Activated CD4-positive, alpha-beta T cell treated with anti-CD3 and anti-CD28 coated beads for 1 hour (primary cell): ENCODE measurements around the gene ZNF581.

ENCODE experiments used
- DNase-seq: peaks from one replicate; pipeline ENCODE4 v3.0.0-alpha.2; 2020

Gene ZNF581, protein sequence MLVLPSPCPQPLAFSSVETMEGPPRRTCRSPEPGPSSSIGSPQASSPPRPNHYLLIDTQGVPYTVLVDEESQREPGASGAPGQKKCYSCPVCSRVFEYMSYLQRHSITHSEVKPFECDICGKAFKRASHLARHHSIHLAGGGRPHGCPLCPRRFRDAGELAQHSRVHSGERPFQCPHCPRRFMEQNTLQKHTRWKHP

DNA sequence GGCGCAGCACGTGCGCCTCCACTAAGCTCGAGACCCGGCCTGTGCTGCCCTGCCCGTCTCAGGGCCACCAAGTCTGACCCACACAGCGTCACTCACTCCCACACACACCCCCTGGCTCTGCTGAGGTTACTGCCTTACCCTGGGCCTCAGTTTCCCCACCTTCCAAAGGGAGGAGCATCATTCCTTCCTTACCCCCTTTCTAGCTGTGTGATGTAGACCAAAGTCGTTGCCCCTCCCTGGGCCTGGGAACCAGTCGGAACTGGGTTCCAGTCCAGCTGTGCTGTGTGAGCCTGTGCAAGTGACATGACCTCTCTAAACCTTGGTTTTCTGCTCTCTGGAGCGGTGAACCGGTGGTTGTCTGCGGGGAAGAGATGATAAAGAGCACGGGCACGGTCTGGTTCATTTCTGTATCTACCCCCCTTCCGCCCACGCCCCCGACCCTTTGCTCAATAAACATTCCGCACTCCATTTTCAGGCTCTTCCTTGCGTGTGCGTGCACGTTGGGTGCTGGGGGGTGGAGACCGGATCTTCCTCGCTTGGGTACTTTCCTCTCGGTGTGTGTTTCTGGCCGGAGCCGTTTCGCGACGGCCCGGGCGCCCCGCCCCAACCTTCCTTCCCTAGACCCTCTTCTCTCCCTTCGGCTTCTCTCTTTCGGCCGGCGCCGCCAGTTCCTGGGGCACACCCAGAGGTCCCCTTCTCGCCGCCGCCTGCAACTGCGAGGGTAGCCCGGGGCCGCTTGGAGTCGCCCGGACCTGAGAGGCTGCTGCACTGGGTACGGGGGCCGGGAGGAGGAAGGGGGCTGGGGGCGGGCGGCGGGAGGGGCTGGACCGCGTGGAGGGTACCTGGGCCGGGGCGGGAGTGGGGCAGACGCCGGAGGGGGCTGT, at the start of gene ZNF581:
Gene ZNF581 (plus strand): TSS at position 647 of the 884 bp plus-strand sequence. CDS start 923 bp downstream, outside the sequence.
- DNase-seq: peak; percentile 71

DNA sequence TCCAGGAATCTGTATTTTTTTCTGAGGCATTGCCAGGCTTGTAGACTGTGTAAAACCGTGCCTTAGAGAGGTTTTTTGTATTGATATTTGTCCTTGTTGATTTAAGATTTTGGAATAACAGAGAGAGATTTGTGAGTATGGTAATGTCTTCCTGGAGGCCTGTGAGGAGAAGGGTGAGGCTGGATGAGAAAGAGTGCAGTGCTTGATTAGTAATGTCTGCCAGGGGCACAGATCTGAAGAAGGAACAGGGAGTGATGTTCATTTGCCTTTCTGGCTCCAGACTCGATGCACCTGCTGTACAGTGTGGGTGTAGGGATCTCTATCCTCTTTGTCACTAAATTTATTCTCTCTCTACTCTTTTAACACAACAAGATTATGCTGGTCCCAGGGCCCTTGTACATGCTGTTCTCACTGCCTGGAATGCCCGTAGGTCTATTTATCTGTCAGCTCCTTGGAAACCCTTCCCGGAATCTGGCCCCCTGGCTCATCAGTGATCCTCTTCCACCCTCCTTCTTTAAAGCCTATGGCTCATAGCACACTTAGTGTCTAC, 48.4 kb upstream of the ZNF581 start:
- DNase-seq: no peak

DNA sequence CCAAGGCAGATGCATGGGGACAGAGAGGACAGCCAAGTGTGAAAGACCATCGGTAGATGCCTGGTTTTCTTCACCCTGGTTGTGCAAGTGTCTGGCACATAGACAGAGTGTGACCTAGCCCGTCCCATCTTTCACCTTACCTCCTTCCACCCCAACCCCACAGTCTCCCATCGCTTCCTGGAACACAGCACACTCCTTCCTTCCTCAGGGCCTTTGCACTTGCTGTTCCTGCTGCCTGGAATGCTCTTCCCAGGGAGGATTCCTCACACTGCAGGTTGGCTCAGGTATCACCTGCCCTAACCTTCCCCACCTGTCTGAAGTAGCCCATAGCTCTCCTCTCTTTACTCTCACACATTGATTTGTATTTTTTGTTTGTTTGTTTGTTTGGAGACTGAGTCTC, 47.1 kb upstream of the ZNF581 start:
- no peak for DNase-seq

DNA sequence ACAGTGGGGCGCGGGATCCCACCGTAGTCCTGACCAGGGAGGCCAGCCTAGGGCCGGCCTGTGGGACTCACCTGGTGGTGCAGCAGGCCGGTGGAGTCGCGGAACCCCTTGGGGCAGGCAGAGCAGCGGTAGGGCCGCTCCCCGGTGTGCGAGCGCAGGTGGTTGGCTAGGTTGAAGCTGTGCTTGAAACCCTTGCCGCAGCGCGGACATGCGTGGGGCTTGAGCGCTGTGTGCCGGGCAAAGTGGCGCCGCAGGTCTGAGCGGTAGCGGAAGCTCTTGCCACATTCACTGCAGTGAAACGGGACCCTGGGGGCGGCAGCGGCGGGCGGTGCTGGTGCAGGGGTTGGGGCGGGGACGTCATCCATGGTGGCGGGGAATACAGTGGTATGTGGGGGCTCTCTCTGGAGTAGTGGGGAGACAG, 45.9 kb upstream of the ZNF581 start:
- no peak for DNase-seq

DNA sequence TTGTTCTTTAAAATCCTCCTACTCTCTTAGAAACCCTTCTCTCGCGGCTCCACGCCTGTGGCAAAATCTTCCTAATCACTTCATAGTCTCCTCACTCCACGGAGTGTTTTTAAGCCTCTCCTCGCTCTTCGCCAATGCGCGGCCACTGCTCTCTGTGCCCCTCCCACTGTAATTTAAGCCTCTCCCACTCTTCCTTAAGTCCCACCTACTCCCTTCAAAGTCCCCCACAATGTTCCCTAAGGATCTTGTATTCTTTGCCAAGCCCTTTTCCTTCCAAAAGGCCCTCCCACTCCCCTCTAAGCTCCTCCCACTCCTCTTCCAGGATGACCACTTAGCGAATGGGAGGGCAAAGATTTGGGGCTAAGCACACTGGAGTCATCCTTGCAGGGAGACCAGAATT, 45.4 kb upstream of the ZNF581 start:
- DNase-seq: no peak

DNA sequence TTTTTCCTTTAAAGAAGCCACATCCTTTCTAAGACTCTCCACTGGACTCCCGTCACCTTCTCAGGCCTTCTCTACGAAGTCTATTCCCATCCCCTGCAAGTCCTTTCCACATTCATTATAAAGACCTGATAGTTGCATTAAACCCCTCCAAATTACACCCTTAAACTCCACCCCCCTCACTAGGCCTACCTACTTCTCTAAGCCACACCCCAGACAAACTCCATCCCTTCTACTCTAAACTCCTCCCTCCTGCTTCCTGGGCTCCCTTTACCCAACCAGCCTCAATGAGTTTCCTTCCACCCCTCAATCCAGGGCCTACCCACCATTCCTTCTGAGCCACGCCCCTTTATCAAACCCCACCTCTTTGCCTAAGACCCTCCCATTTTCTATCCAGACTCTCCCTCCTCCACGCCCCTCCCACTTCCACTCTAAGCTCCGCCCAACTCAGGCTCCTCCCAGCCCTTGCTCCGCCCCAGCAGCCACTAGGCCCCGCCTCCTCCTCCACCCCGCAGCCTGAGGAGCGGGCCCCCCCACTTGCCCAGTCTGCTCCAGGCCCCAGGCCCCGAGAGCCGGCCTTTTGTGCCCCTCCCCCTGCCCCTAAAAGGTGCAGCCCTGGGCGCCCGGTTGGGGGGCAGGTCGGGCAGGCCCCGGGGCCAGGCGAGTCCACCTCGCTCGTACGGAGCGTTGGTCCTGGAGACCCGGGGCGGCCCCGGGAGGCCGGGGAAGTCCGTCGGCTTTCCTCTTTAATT, 44.6 kb upstream of the ZNF581 start:
- DNase-seq: peak; percentile 88

DNA sequence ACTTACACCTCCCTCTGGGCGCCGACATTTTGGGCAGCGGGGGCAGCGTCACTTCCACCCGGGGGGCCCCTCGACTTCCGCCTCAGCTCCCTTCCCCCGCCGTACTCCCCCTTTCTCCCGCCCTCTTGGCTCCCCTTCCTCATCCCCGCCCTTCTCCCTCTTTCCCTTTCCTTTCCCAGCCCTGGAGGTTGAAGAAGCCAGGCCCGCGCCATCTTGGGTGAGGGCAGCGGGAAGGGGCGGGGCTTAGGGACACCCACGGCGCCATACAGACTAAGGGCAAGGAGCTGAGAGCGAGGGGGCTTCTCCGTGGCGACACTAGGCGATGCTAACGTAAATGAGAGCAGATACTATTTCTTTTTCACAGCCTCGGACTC, 44.0 kb upstream of the ZNF581 start, which contains the start of gene FIZ1:
Gene FIZ1 (minus strand): TSS at position 50 of the 374 bp plus-strand sequence. CDS start 1,652 bp downstream, outside the sequence.
- peak; percentile 90 for DNase-seq

DNA sequence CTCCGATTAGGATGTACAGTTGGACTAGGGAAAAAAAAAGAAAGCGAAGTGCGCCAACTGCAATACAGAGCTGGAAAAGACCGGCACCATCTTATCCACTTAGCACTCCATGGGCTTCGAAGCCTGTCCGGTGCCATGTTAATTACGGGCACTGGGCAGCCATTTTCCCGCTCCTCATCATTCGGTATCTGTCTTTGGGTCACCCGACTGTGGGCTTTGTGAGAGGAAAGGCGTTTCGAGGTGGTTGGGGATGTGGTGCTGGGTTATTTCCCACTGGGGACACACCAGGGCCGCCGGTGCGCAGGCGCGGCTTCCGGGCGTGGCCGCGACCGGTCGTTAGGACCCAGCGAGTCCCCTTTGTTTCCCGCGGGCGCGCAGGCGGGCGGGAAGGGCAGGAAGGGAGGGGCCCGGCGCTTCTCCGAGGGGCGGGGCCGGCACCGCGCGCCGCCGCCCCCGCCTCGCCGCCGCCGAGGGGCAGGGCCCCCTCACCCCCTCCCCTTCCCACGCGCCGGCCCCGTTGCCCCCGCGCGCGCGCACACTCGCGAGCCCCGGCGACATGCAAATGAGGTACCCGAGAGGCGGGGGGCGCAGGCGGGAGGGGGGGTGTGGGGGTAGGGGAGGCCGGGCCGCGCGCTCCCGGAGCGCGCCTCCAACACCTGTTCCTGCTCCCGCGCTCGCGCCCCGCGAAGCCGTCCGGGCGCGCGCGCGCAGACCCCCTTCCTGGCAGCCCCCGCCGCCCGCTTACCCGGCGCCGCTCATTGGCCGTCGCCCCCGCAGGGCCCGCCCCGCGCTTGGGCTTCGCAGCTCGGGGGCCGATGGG, 43.4 kb upstream of the ZNF581 start, which contains the start of gene ZNF524:
Gene ZNF524 (plus strand): TSS at position 447 of the 820 bp plus-strand sequence. CDS start 1,825 bp downstream, outside the sequence.
- DNase-seq: peak; percentile 75

DNA sequence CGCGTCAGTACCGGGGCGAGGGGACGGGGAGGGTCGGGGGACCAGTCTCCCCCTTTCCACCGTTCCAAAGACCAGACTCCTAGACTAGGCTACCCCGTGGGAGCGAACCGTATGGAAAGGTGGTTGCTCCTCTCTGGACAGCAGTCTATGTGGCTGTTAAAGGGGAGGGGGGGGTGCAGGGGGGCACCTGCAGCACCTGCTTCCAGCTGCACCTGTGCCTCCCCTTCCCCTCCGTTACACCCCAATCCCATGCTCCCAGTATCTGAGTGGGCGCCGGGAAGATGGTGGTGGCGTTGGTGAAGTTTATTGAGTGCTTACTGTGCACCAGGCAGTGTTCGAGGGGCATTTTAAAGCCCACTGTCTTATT, 42.8 kb upstream of the ZNF581 start:
- DNase-seq: no peak

DNA sequence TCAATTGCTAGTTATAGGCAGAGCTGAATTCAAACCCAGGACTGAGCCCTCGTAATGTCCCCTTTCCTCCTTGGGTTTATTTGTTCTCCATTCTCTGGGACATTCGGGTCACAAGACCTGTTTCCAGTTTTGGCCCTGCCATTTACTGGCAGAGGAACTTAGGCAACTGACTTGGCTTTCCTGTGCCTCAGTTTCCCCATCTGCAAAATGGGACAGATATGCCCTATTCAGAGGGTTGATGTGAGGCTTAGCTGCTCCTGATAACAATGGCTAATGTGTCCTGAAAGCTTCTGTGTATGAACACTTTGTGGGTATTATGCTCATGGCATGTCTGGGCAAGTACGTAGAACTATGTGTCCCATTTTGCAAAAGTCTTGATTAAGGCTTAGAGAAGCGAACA, 42.4 kb upstream of the ZNF581 start:
- DNase-seq: no peak

DNA sequence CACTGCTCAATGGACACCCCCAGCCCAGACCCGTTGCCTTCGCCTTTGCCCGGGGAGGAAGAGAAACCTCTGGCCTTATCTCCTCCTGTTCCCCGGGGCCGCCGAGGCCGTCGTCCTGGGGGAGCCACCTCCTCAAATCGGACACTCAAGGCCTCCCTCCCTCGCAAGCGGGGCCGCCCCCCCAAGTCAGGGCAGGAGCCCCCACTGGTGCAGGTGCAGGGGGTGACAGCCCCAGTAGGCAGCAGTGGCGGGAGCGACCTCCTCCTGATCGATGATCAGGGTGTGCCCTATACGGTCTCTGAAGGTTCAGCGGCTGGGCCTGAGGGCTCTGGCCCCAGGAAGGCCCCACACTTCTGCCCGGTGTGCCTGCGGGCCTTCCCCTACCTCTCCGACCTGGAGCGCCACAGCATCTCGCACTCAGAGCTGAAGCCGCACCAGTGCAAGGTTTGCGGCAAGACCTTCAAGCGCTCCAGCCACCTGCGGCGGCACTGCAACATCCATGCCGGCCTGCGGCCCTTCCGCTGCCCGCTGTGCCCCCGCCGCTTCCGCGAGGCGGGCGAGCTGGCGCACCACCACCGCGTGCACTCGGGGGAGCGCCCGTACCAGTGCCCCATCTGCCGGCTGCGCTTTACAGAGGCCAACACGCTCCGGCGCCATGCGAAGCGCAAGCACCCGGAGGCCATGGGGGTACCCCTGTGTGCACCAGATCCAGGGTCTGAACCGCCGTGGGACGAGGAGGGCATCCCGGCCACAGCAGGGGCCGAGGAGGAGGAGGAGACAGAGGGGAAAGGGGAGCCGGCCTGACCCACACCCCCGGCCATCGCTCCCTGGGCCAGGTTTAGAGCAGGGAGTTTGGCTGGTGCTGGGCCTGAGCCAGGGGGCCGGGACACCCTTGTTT, 41.1 kb upstream of the ZNF581 start:
- no peak for DNase-seq

DNA sequence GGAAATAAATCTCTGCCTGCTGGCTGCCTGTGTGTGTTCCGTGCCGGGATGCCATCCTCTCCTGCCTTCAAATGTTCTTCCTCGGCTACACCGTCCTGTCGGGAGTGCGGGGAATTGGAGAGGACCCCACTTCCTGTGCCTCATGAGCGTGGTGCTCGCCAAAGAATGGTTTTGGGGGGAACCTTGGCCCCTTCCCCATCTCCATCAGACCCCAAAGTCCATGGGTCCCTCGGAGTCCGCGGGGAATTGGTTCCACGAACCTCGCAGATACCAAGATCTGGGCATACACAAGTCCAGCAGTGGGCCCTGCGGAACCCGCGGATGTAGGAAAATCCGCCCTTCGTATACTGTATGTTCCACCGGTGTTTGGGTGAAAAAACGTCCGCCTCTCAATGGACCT, 40.3 kb upstream of the ZNF581 start:
- no peak for DNase-seq

DNA sequence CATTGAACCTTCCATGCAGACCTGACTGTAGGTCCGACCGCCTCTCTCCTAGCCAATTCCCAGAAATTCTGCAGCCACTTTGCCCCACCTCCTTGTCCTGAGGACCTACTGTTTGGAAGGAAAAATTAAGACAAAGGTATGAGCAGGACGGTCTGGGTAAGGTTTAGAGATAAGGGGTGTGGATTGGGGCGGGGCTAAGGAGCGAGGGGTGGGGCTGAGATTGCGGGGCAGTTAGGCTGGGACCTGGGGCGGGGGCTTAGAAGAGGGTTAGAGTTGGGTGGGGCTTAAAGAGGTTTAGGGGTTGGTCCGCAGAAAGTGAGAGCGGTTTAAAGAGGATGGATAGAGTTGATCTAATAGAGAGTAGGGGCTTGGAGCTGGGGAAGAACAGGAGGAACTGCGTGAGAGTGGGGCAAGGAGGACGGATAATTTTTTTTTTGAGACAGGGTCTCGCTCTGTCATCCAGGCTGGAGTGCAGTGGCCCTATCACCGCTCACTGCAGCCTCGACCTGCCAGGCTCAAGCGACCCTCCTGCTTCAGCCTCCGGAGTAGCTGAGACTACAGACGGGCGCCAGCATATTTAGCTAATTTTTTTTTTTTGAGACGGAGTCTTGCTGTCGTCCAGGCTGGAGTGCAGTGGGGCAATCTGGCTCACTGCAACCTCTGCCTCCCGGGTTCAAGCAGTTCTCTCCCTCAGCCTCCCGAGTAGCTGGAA, 39.7 kb upstream of the ZNF581 start:
- DNase-seq: no peak

DNA sequence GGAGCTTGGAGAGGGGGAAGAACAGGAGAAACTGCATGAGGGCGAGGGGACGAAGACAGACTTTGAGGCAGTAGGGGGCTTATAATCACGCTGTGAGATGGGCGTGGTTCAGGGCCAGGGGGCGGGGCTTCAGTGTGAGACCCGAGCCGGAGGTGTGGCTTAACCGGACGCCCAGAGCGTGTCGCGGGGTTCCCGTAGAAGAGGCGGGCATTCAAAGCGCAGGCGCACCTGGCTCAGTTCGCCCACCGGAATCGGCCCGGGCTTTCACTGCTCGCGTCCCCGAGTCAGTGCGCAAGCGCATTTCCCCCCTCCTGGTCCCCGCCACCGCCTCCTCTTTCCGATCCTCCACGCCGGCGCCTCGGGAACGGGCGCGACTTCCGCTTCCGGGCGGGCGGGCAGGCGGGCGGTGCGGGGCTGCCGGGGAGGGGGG, 38.2 kb upstream of the ZNF581 start:
- DNase-seq: peak; percentile 98

DNA sequence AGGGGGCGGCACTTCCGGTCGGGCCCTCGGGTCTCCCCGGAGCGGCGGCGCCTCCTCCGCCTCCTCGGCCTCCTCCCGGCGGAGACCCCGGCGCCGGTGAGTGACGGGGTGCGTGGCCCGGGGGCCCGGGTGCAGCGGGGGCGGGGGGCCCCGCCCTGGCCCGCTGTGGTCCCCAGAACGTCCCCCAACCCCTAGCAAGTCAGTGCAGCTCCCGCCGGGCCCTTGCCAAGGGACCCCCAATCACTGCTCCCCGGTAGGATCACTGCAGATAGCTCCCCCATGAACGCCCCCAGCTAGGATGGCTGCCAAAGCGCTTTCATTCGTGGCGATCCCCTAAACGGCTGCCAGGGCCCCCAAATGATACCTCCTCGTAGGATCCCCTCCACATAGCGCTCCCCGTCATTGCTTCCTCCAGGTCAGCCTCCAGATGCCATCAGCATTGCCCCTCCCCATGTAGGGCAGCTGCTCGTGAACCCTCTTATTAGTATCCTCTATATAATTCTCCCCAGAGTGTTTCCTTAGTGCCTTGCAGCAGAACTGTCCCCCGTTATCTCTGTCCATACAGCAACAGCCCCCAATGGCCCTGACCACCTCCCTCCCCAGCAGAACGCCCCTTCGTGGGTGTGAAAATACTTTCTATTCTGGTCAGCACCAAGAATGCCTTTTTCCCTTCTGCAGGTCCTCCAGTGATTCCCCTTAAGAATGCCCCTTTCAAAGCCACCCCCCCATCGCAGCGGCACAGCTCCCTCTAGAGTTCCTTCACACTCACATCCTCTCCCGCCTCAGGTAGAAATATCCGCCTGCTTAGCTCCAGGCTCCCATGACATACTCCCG, 37.6 kb upstream of the ZNF581 start, which contains the start of gene ZNF865:
Gene ZNF865 (plus strand): TSS at position 11 of the 834 bp plus-strand sequence. CDS start 7,972 bp downstream, outside the sequence.
- DNase-seq: peak; percentile 58

DNA sequence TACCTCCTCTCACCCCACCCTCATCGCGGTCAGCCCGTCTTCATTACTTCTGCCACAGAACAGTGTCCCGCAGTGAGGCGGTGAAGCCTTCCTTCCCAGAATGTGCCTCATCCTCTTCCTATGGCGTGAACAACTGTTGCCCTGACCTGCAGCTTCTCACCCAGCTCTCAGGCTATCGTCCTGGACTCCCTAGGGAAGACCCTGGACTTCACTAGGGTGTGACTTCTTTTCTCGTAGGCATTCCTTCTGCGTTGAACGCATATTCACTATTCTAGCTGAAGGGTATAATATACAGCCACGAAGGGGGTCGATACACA, 37.0 kb upstream of the ZNF581 start:
- no peak for DNase-seq

DNA sequence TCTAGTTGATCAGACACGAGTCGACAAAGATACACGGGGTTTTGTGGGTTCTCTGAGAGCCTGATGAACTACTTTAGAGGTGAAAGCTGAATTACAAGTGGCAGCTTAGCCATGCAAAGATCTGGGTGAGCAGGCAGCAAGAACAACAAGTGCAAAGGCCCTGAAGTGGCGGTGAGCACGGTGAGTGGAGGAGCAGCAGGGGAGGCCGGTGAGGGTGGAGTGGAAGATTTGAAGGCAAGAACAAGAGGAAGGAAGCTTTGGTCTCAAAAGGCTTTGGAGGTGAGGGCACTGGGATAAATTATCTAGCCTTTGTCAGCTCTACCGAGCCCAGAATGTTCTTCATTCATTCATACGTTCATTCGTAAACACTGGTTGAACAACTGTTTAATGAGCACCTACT, 36.6 kb upstream of the ZNF581 start:
- no peak for DNase-seq

DNA sequence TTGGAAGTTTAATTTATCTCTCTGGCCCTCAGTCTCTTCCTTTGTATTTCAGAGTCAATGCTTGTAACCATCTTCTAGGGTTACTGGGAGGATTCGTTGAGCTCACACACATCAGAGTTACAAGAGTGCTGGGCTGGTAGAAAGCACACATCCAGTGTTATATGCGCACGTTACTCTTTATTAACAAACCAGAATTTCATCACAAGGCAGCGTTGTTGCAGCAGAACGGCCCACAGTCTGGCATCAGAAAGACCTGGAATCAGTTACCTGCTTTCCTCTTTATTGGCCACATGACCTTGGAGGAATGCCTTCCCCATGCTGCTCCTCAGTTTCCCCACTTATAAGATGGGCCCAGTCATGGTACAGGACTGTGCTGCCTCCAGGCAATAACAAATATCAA, 34.1 kb upstream of the ZNF581 start:
- no peak for DNase-seq

DNA sequence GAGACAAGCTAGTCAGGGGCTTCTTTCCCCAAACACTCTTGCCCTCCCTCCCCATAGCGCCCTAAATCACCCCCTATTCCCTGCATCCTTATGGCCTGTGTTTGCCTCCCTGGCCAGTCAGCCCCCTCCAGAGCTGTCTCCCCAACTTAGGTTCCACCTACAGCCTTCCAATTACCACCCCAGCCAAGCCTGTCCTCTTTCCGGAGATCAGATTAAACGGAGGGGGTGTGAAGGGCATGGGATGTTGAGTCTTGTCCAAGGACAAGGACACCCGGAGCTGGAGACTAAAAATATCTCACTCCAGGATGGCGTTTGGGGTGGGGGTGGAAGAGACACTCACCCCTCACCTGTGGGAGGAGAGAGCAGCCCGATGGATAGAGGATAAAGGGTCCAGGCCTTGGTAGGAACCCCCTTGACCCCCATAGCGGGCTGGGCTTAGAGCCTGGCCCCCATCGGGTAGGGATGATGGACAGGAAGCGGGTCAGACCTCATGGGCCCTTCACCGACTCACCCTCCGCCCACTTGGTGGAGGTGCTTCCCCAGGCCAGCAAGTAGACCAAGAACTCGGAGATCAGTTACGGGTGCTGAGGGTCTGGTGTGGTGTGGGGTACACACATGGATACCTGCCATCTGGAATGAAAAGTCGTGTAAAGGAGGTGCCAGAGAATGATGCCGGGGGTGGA, 32.0 kb upstream of the ZNF581 start:
- DNase-seq: no peak
